Kidney epithelial cell (primary cell): ENCODE measurements around the gene MAP1A. TPM values are rescaled to one million over a fixed set of nuclear protein-coding genes. Genes with fewer than 3 reads are reported as not detected.

Source experiments
- DNase-seq: peaks from one replicate; pipeline ENCODE4 v3.0.0-alpha.2; 2010; ENCODE audit warnings: low read depth
- H3K27me3 ChIP-seq: 2 replicates; pipeline ENCODE4 v1.6.0; 2011; ENCODE audit warnings: low read length; ENCODE audit not compliant: control insufficient read depth, insufficient read depth
- H3K36me3 ChIP-seq: 2 replicates; pipeline ENCODE4 v1.5.1; 2011; ENCODE audit warnings: low read length; ENCODE audit not compliant: control insufficient read depth, insufficient read depth
- H3K4me3 ChIP-seq: 2 replicates; pipeline ENCODE4 v1.5.1; 2011; ENCODE audit warnings: low read depth, mild to moderate bottlenecking, control low read depth, low read length
- CTCF ChIP-seq: IDR thresholded peaks from 2 replicates; pipeline ENCODE4 v1.5.1; 2011; ENCODE audit warnings: mild to moderate bottlenecking, moderate library complexity, low read length, control low read depth, inconsistent platforms; ENCODE audit not compliant: insufficient read depth, poor library complexity, severe bottlenecking
- total RNA-seq: library from RNA; depleted of rRNA; stranded (reverse); fragments of >200 nt; gene quantifications from 2 replicates; pipeline ENCODE4 v1.2.3, GENCODE V29; 2015

The MAP1A gene
- total RNA-seq, 1 donor from 2014 or later, result 2.0 TPM

GRCh38 chr15:43538091-43538490 lies 20.7 kb downstream of the MAP1A start:
- H3K36me3 ChIP-seq, result no peaks in the 10 kb centered on the region
- no peak for DNase-seq
- TF ChIP-seq CTCF, result no peak
- no peak overlapping the region for H3K4me3 ChIP-seq
- no peaks in the 10 kb centered on the region for H3K27me3 ChIP-seq

- TF ChIP-seq CTCF, result no peak
- Histone ChIP-seq H3K36me3 (no peaks in the 10 kb centered on the region), H3K4me3 (no peak overlapping the region), H3K27me3 (no peaks in the 10 kb centered on the region)
- DNase-seq, result no peak
These were observed 24.4 kb downstream of the MAP1A start for GRCh38 chr15:43541785-43542184.

- DNase-seq, result no peak
- Histone ChIP-seq H3K4me3 (no peak overlapping the region), H3K36me3 (no peaks in the 10 kb centered on the region), H3K27me3 (no peaks in the 10 kb centered on the region)
- TF ChIP-seq CTCF, result no peak
These were observed 26.9 kb downstream of the MAP1A start for GRCh38 chr15:43544266-43544665.

GRCh38 chr15:43545426-43545825 lies 28.0 kb downstream of the MAP1A start:
- TF ChIP-seq CTCF, result no peak
- no peaks in the 10 kb centered on the region for H3K36me3 ChIP-seq
- no peaks in the 10 kb centered on the region for H3K27me3 ChIP-seq
- H3K4me3 ChIP-seq, result no peak overlapping the region
- no peak for DNase-seq

- H3K36me3 ChIP-seq, result no peaks in the 10 kb centered on the region
- TF ChIP-seq CTCF, result no peak
- no peaks in the 10 kb centered on the region for H3K27me3 ChIP-seq
- no peak overlapping the region for H3K4me3 ChIP-seq
- no peak for DNase-seq
These were observed 30.1 kb downstream of the MAP1A start for GRCh38 chr15:43547539-43547938.

- no peak for DNase-seq
- no peak for TF ChIP-seq CTCF
- no peak overlapping the region for H3K4me3 ChIP-seq
- H3K36me3 ChIP-seq, result no peaks in the 10 kb centered on the region
- no peaks in the 10 kb centered on the region for H3K27me3 ChIP-seq
These were observed 33.3 kb downstream of the MAP1A start for GRCh38 chr15:43550527-43551363.
